Right hindlimb (tissue), 1 donor: ENCODE results near the gene ZNF529.

ENCODE experiments used
- DNase-seq: peaks from one replicate; pipeline ENCODE4 v3.0.0-alpha.2; 2018

Gene ZNF529

DNA sequence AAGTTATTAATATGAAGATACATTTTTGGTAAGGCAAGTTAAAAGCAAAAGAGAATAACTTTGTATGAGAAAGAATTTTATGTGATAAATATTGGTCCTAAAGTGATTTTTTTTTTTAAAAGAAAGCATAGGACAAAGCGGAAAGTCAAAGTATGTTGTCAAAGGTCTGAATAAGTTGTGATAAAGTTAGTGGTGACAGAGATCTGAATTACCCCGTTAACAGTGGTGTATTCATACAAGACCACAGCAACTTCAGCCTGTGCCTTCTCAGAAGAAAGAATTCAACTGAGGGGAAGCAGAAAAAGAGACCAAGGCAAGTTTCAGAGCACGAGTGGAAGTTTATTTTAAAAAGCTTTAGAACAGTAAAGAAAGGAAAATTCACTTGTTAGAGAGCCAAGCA, 64.8 kb downstream of the ZNF529 start:
- no peak for DNase-seq

- DNase-seq = no peak
Observed at GRCh38 chr19:36501973-36502372, 71.1 kb downstream of the ZNF529 start.

GRCh38 chr19:36497001-36497400, 76.1 kb downstream of the ZNF529 start:
- DNase-seq = no peak
